RWPE1 (cell line): ENCODE results near the gene CHMP2B.

ENCODE experiments used
- CTCF ChIA-PET: fragments of 350-600 bp; sonication (Branson Sonifier 250); formaldehyde crosslinking; extraction: SDS; loops from one replicate; lab custom pipeline; 2021; lab: Yijun Ruan, JAX
- POLR2A ChIA-PET: fragments of 400-600 bp; formaldehyde crosslinking; extraction: SDS; loops from one replicate; lab custom pipeline; 2020; ENCODE audit warnings: antibody characterized with exemption; ENCODE audit not compliant: low non-redundant PET; lab: Yijun Ruan, JAX
- DNase-seq: peaks from one replicate; pipeline ENCODE4 v3.0.0; 2012; ENCODE audit warnings: low spot score
- H3K27ac ChIP-seq: fragments of 450-650 bp; 2 replicates; pipeline ENCODE4 v1.5.1; 2017
- CTCF ChIP-seq: fragments of 450-650 bp; conservative IDR thresholded peaks from 2 replicates; pipeline ENCODE4 v1.5.1; 2017; ENCODE audit warnings: low read depth, mild to moderate bottlenecking

CHMP2B gene

GRCh38 chr3:87191641-87192040 lies 35.5 kb upstream of the CHMP2B start:
- H3K27ac ChIP-seq, result no peak overlapping the region
- ChIA-PET POLR2A (no interaction called here), CTCF (no interaction called here)
- DNase-seq, result no peak
- TF ChIP-seq CTCF, result no peak

GRCh38 chr3:87196879-87197278 lies 30.2 kb upstream of the CHMP2B start:
- TF ChIP-seq CTCF, result no peak
- peak; percentile 1 for DNase-seq
- POLR2A ChIA-PET, result no interaction called here
- no peak overlapping the region for H3K27ac ChIP-seq
- CTCF ChIA-PET, result no interaction called here

GRCh38 chr3:87197531-87197930 lies 29.6 kb upstream of the CHMP2B start:
- no peak overlapping the region for H3K27ac ChIP-seq
- ChIA-PET CTCF (no interaction called here), POLR2A (no interaction called here)
- no peak for TF ChIP-seq CTCF
- no peak for DNase-seq

- CTCF ChIA-PET, result no interaction called here
- DNase-seq, result no peak
- TF ChIP-seq CTCF, result no peak
- no peak overlapping the region for H3K27ac ChIP-seq
- POLR2A ChIA-PET, result no interaction called here
These were observed 28.3 kb upstream of the CHMP2B start for GRCh38 chr3:87198774-87199173.

- ChIA-PET CTCF (no interaction called here), POLR2A (no interaction called here)
- no peak for TF ChIP-seq CTCF
- no peak for DNase-seq
- no peak overlapping the region for H3K27ac ChIP-seq
These were observed 27.5 kb upstream of the CHMP2B start for GRCh38 chr3:87199628-87200027.

GRCh38 chr3:87200060-87200647 lies 27.0 kb upstream of the CHMP2B start:
- DNase-seq, result no peak
- CTCF ChIA-PET, result no interaction called here
- POLR2A ChIA-PET, result no interaction called here
- no peak for TF ChIP-seq CTCF
- no peak overlapping the region for H3K27ac ChIP-seq

- no peak for DNase-seq
- ChIA-PET CTCF (no interaction called here), POLR2A (no interaction called here)
- H3K27ac ChIP-seq, result no peak overlapping the region
- no peak for TF ChIP-seq CTCF
These were observed 25.4 kb upstream of the CHMP2B start for GRCh38 chr3:87201727-87202126.
